Activated CD8-positive, alpha-beta memory T cell treated with anti-CD3 and anti-CD28 coated beads, Interleukin-2, amount 50 U/mL, for 1 hour (primary cell): ENCODE data around the gene RAC2.
A peak's percentile ranks its signal among the peaks of the same experiment; 100 is the strongest.

Experiments
- DNase-seq: peaks from one replicate; pipeline ENCODE4 v3.0.0-alpha.2; 2020; ENCODE audit errors: extremely low read depth

RAC2 gene

GRCh38 chr22:37187891-37188761 lies 55.9 kb downstream of the RAC2 start, which contains the start of gene C1QTNF6:
TSS of gene C1QTNF6 (minus strand) at chr22:37188247. CDS start at chr22:37188213, 34 bp downstream.
- no peak for DNase-seq

GRCh38 chr22:37187552-37187890 lies 56.5 kb downstream of the RAC2 start:
- no peak for DNase-seq

GRCh38 chr22:37186997-37187522 lies 57.0 kb downstream of the RAC2 start:
- DNase-seq = no peak

GRCh38 chr22:37186228-37186996 lies 57.7 kb downstream of the RAC2 start:
- DNase-seq = peak; percentile 19

GRCh38 chr22:37185646-37186227 lies 58.3 kb downstream of the RAC2 start:
- DNase-seq = no peak

GRCh38 chr22:37184816-37185541 lies 59.1 kb downstream of the RAC2 start:
- no peak for DNase-seq

GRCh38 chr22:37184380-37184755 lies 59.7 kb downstream of the RAC2 start:
- no peak for DNase-seq

GRCh38 chr22:37183432-37184379 lies 60.4 kb downstream of the RAC2 start:
- no peak for DNase-seq

GRCh38 chr22:37182949-37183245 lies 61.2 kb downstream of the RAC2 start:
- DNase-seq = no peak

GRCh38 chr22:37182101-37182948 lies 61.7 kb downstream of the RAC2 start:
- DNase-seq = no peak

- DNase-seq = no peak
Observed at GRCh38 chr22:37181681-37182080, 62.4 kb downstream of the RAC2 start.

- DNase-seq = no peak
Observed at GRCh38 chr22:37180531-37181231, 63.4 kb downstream of the RAC2 start.

GRCh38 chr22:37179622-37180420 lies 64.2 kb downstream of the RAC2 start:
- no peak for DNase-seq

GRCh38 chr22:37179126-37179470 lies 65.0 kb downstream of the RAC2 start:
- DNase-seq = no peak

GRCh38 chr22:37178350-37179125 lies 65.5 kb downstream of the RAC2 start:
- no peak for DNase-seq

- DNase-seq = no peak
Observed at GRCh38 chr22:37177755-37178154, 66.3 kb downstream of the RAC2 start.

GRCh38 chr22:37177221-37177620 lies 66.8 kb downstream of the RAC2 start:
- DNase-seq = no peak
